Globus pallidus (tissue), 1 donor: ENCODE results near the gene SYPL1.
A peak's percentile ranks its signal among the peaks of the same experiment; 100 is the strongest.

ENCODE experiments used
- DNase-seq: peaks from one replicate; pipeline ENCODE4 v3.0.0-alpha.2; 2015; ENCODE audit warnings: low spot score

Gene SYPL1

DNA sequence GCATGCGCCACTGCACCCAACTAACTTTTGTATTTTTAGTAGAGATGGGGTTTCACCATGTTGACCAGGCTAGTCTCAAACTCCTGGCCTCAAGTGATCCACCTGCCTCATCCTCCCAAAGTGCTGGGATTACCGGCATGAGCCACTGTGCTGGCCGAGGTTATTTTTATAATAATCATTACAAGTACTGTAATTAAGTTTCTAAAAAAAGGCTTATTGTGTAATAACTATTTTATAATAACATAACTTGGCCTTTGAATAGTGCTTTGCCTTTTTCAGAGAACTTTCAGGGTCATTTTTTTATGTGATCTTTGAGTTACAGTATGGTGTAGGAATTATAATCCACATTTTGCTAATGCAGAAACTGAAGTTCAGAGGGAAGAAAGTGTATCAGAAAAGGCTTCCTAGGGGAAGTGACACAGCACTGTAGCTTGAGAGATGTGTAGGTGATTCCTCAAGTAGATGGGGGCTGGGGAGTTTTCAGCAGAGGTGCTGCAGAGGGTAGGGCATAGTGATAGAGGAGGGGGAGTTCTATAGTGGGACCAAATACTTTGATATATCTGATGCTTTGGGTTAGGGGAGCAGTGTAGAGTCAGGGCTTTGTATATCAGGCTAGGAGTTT is 9.2 kb upstream of the SYPL1 start:
- no peak for DNase-seq

DNA sequence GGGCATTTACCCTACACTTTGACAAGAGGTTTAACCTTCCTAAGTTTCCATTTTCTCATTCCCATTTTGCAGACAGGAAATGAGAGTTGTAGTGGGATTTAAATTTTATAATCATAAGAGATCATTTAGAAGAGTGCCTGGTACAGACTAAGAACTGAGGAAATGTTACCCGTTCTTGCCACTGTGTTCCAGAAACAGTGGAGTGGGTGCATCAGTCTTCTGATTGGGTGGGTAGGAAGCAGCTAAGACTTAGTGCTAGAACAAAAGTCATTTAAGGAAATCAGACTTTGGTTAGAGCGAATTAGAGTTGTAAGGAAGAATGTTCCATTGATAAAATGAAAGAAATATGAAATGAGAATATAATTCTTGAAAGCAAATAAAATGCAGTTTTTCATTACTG is 8.4 kb upstream of the SYPL1 start:
- DNase-seq = no peak

DNA sequence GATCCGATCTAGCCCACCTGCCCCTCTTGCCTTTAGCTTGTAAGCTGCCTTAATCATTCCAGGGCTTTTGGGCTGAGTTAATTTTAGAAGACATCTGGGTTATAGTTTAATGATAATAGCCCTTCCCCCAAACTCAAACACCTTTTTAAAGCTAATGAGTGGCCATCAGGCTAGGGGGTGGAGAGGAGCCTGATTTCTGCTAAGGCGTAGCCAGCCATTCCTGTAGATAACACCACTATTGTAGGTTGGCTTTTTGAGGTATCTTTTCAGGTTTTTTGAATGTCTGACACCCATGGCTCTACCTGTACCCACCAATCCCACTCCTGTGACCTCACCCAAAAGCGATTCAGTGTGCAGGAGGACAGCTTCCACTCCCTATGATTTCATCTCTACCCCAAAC is 7.6 kb upstream of the SYPL1 start:
- no peak for DNase-seq

GRCh38 chr7:106117786-106118544 is 5.9 kb upstream of the SYPL1 start:
- no peak for DNase-seq

GRCh38 chr7:106116161-106116704 is 4.1 kb upstream of the SYPL1 start:
- no peak for DNase-seq

DNA sequence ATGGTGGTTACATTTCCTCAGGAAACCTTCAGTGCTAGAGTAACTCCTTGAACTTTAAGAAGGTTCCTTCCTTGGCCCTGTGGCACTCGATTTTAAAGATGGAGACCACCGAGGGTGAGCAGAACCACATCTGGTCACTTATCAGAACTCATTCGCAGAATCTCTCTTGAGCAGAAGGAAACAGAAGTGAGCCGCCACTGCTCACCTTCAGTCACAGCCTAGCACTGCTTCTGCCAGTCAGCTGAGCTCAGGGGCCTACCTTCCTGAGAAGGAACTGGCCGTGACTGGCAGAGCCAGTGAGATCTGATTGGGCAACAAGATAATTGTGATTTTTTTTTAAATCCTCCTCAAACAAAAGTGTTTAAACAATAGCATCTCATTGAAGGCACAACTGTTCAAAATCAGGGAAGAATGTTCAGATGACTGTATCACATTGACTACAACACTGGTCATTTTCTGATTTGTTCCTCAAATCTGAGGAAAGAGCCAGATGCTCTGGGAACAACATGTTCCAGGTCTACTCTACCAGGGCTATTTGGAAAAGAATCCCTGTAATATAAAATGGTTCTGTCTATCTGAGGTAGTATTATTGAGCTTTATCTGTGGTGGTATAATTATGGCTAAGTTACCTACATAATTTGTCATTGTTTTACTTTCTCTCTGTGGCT is 2.7 kb upstream of the SYPL1 start:
- DNase-seq = no peak

DNA sequence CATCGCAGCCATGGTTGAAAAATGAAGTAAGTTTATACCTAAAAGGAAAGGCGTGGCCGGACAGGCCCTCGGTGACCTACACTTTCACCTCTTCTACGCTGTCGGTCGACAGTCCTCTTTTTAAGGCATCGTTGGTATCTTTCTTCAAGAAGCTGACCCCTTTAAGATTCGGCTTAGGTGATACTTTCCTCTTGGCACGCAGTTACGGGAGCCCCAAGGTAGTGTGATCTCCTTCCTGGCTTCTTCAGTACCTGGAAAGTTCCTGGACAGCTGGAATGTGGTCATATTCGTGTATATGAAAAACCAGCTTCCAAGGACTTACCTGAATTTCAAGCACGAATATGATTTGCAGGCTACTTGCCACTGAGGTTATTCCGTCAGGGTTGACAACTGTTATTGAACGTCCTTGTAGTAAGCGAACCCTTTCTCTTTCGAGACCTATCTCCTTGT is 885 bp upstream of the SYPL1 start:
- DNase-seq = peak; percentile 18

GRCh38 chr7:106111655-106112117 is 426 bp downstream of the SYPL1 start:
- no peak for DNase-seq

GRCh38 chr7:106110885-106111654 is 1.0 kb downstream of the SYPL1 start:
- peak; percentile 29 for DNase-seq

DNA sequence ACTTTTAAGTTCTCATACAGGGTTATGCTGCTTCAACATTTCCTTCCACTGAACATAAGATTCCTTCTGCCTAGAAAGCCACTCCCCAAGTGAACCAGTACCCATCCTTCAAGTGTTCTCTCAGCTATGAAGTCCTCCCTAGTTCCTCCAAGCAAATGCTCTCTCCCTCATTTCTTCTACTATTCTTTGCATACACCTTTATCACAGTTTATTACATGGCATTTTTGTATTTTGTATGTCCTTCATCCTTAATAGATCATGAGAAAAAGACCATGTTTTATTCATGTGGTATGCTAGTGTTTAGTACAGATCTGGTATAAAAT is 1.9 kb downstream of the SYPL1 start:
- DNase-seq = no peak

GRCh38 chr7:106109521-106110237 is 2.4 kb downstream of the SYPL1 start:
- DNase-seq = no peak

DNA sequence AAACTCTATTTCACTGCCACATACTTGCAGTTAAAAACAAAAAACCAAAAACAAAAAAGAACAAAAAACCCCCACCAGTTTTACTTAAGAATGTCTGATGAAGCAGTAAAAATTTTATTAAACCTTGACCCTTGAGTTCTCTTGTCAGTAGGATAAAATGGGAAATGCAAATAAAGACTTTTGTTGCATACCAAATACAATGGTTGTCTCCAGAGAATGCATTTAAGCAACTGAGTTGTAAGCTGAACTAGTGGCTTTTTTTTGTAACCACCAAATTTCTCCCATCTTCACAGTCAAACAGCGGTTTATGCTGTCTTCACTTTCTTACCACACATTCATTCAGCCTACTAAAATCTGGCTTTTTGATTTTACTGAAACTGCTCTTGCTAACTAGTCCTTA is 3.1 kb downstream of the SYPL1 start:
- DNase-seq = no peak

GRCh38 chr7:106104721-106105260 is 7.3 kb downstream of the SYPL1 start:
- no peak for DNase-seq

- DNase-seq = no peak
These were observed 9.6 kb downstream of the SYPL1 start for GRCh38 chr7:106102387-106102966.

GRCh38 chr7:106101726-106102125 is 10.4 kb downstream of the SYPL1 start:
- DNase-seq = no peak

- DNase-seq = no peak
These were observed 11.1 kb downstream of the SYPL1 start for GRCh38 chr7:106100863-106101629.

- no peak for DNase-seq
These were observed 12.6 kb downstream of the SYPL1 start for GRCh38 chr7:106099539-106099938.

GRCh38 chr7:106098889-106099288 is 13.2 kb downstream of the SYPL1 start:
- DNase-seq = no peak

DNA sequence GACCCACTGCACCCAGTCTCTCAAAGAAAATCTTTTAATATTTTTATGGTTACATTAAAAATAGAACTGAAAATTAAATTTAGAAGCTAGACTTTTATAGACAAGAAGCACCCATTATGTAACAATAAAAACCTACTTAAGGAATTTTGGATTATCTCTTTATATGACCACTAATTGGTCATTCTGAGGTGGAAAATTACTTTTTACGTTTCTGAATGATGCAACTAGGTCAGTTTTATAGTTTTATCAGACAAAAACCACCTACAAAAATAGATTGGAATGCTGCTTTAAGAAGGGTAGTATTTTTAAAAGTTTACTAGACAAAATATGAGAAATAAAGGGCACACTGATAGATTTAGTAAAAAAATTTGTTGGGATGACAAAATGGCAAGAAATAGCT is 16.5 kb downstream of the SYPL1 start:
- DNase-seq = no peak

DNA sequence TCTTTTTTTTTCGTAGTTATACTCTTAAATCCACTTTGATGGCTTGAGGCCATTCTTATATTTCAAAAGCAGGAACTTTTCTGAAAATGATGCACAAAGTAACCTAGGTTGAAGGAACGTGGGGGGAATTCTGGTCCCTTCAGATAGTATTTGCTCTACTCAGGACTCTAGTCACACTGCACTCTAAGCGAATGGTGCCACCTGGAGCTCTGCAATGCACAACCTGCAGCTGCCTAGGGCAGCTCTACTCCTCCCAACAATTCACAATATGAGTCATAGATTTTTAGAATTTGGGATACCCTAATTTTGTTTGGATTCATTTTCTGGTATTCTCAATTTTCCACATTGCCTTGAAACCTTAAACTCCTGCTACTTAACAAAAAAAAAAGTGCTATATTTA is 17.3 kb downstream of the SYPL1 start:
- no peak for DNase-seq
